NOMO-1 (cell line): ENCODE measurements around the gene UBE2M.

Source experiments
- DNase-seq, 2 experiments: peaks; one replicate each; lab custom pipeline; 2025; ENCODE audit not compliant: unreplicated experiment in 2 of 2; lab: John Stamatoyannopoulos, UW

The UBE2M gene

DNA sequence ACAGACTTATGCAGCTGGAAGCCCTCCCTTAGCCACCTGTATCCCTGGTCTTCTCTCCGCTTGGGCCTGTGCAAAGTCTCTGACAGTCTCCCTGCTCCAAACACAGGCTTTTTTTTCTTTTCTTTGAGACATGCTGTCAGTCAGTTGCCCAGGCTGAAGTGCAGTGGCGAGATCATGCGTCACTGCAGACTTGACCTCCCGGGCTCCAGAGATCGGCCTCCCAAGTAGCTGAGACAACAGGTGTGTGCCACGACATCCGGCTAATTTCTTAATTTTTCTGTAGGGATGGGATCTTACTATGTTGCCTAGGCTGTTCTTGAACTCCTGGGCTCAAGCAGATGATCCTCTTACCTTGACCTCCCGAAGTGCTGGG lies 13.2 kb upstream of the UBE2M start:
- DNase-seq: no peak

- no peak for DNase-seq
Measured at GRCh38 chr19:58570770-58571574, 12.6 kb upstream of the UBE2M start.

DNA sequence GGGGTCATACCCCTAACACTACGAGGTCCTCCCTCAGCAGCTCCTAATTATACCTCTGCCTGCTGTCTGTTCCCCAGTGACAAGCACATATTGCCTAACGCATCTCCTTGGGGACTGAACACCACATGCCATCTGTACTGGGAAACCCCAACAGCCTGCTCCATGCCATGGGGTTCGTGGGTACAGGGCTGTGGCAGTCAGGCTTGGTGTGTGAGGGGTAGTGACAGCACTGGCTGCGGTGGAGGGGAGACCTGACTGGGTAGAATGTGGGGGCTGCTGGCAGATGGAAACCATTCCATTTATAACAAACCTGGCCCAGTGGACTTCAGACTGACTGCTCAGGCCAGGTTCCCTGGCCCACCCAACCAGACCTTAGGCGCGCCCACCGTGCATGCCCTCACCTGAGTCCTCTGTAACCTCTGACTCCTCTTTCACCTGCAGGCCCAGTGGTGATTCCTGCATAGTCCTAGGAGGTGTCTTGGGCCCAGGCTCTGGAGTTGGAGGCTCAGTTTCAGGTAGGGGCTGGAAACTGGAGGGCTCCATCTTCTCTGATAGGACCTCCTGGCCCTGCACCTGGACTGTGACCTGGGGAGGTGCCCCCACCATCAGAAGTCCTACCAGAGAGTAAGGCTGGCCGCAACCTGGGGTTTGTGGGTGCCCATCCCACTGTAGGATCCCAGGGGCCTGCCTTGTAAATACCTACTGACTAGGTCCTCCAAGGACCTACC lies 11.7 kb upstream of the UBE2M start:
- no peak for DNase-seq

- no peak for DNase-seq
Measured at GRCh38 chr19:58569191-58569942, 11.0 kb upstream of the UBE2M start.

DNA sequence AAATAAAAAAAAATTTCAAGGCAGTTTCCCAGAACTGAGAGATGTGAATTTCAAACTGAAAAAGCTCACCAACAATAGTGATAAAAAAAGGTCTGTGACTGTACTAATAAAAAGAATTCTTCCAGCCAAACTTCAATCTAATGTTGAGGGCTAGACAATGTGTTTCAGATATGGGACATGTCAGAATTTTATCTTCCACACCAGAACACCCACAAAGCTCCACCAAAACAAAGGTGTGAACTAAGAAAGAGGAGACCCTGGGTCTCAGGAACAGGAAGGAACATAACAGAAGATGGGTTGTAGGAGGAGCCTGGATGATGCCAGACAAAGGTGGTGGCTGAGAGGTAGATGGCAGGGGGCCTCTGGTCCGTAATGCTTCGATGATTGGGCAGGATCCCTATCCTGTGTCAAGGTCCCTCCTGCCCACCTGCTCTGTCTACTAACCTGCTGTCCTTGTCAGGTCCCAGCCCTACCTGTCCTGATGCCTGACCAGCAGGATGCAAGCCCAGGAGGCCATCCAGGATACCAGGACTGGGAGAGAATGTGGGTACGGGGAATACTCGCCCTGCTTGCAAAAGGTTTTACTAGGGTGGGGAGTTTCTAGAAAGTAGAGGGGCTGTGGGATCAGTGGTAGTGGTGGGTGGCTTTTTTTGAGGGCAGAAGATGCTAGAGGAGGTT lies 10.2 kb upstream of the UBE2M start:
- DNase-seq: no peak

- no peak for DNase-seq
Measured at GRCh38 chr19:58566989-58567388, 8.6 kb upstream of the UBE2M start.

DNA sequence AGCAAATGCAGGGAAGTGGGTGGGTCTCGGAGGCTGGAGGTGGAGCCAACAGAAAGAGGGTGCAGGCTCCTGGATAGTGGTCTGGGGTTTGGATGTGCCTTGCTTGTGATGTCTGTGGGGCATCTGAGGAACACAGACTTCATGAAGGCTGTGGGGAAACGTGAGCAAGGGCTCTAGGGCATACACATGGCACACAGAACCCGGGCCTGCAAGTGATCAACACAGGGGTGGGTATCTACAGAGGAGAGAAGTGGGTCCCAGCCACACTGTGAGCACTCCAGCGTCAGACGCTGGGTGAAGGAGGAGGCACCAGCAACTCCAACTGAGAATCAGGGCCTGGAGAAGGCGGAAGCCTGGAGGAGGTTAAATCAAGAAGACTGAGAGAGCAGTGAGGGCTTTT lies 5.4 kb upstream of the UBE2M start:
- DNase-seq: no peak

DNA sequence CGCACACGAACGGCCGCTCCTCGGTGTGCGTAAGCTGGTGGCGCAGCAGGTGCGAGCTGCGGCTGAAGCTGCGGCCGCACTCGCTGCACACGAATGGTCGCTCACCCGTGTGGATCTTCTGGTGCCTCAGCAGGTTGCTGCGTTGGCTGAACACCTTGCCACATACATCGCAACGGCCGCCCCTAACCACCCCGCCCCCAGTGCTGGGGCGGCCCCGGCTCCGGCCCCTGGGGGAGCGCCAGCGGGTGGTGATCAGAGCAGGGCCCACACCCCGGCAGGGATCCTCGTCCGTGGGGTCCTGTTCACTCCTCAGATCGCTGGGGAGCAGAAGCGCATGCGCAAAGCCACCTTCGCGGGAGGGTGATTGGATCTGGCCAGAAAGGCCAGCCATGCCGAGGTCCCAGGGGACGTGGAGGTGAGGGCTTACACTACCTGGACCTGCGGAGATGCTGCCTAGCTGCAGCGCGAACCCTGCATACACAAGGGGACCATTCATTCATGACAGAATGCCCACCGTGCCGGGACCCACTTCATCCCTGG lies 4.7 kb upstream of the UBE2M start:
- no peak for DNase-seq

DNA sequence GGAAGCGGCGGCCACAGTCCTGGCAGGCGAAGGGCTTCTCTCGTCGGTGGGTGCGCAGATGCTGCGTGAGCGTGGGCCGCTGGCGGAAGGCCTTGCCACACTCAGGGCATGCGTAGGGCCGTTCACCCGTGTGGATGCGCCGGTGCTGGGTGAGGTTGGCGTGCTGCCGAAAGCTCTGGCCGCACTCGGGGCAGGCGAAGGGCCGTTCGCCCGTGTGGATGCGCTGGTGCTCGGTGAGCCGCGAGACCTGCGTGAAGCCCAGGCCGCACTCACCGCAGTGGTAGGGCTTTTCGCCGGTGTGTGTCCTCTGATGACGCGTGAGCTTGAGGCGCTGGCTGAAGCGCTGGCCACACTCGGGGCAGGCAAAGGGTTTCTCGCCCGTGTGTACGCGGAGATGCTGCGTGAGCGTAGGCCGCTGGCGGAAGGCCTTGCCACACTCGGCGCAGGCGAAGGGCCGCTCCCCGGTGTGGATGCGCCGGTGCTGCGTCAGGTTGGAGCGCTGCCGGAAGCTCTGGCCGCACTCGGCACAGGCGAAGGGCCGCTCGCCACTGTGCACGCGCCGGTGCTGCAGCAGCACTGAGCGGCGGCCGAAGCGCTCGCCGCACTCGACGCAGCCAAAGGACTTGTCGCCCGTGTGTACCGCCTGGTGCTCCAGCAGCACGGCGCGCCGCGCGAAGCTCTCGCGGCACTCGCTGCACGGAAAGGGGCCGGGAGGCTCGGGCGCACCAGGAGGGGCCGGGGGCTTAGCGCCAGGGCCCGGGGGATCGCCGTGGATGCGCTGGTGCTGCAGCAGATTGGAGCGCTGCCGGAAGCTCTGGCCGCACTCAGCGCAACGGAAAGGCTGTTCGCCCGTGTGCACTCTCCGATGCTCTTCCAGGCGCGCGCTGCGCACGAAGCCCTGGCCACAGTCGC lies 4.0 kb upstream of the UBE2M start:
- DNase-seq: no peak

GRCh38 chr19:58561373-58562121 lies 3.1 kb upstream of the UBE2M start:
- no peak for DNase-seq

GRCh38 chr19:58560921-58561320 lies 2.5 kb upstream of the UBE2M start:
- DNase-seq: no peak

- DNase-seq: no peak
Measured at GRCh38 chr19:58560007-58560887, 1.8 kb upstream of the UBE2M start.

- DNase-seq: no peak
Measured at GRCh38 chr19:58559275-58560006, 1.0 kb upstream of the UBE2M start.

DNA sequence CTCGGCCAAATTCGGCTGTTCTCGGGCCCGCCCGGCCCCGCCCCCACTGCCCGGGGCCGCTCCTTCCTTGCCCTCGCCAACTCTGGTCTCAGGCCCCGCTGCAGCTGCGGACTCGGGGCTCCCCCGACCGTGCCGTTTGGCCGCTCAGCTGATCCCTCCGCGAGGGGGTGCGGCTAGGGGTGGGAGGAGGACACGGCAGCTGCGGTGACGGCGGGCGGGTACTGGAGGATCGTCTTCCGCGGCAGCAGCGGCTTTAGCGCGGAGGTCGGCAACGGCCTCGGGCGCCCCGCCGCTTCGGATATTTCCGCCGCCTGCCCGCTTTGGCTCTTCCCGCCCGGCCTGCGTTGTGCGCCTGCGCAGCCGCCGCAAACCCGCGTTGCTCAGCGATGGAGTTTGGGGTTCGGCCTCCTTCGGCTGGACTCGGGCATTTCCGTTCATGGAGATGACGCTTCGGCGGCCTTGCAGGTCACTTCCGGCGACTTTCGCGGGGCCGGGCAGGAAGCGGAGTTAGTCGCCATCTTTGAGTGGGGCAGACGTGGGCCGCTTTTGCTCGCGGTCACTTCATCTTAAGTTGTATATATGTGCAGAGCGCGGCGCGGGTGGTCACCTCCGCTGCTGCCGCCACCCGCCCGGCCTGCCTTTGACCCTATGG lies 338 bp upstream of the UBE2M start:
- DNase-seq: no peak

- no peak for DNase-seq
Measured at GRCh38 chr19:58557221-58558065, 968 bp downstream of the UBE2M start.

- DNase-seq: no peak
Measured at GRCh38 chr19:58556622-58557220, 1.7 kb downstream of the UBE2M start.
